HepG2 (cell line): ENCODE measurements around the gene SNN. TPM values are rescaled to one million over a fixed set of nuclear protein-coding genes. Genes with fewer than 3 reads are reported as not detected.

ENCODE experiments used
- ARID2 ChIP-seq: sonication (generic); formaldehyde crosslinking; IDR thresholded peaks from 2 replicates; pipeline ENCODE4 v1.8.1; 2022; ENCODE audit warnings: mild to moderate bottlenecking, missing genetic modification reagents, borderline replicate concordance
- EEA1 ChIP-seq: sonication (generic); formaldehyde crosslinking; IDR thresholded peaks from 2 replicates; pipeline ENCODE4 v1.5.1; 2020; ENCODE audit warnings: mild to moderate bottlenecking, missing genetic modification reagents, borderline replicate concordance
- HMGA1 ChIP-seq: sonication (generic); formaldehyde crosslinking; conservative IDR thresholded peaks from 2 replicates; pipeline ENCODE4 v1.4.0; 2020; ENCODE audit warnings: missing genetic modification reagents
- HOXA7 ChIP-seq: sonication (generic); formaldehyde crosslinking; IDR thresholded peaks from 2 replicates; pipeline ENCODE4 v1.8.1; 2022; ENCODE audit warnings: mild to moderate bottlenecking, missing genetic modification reagents, moderate library complexity
- KDM3A ChIP-seq: IDR thresholded peaks from 2 replicates; pipeline ENCODE4 v1.6.1; 2018; ENCODE audit warnings: low read depth, missing compliant biosample characterization
- KLF13 ChIP-seq: sonication (generic); formaldehyde crosslinking; IDR thresholded peaks from 2 replicates; pipeline ENCODE4 v1.4.0; 2020; ENCODE audit warnings: mild to moderate bottlenecking, missing genetic modification reagents
- MTF1 ChIP-seq: sonication (generic); formaldehyde crosslinking; IDR thresholded peaks from 2 replicates; pipeline ENCODE4 v1.5.0; 2020; ENCODE audit warnings: missing genetic modification reagents
- POLR2G ChIP-seq: fragments of 200-400 bp; formaldehyde crosslinking; IDR thresholded peaks from 2 replicates; pipeline ENCODE4 v1.6.1; 2018; ENCODE audit warnings: mild to moderate bottlenecking, low read depth, low read length, moderate library complexity
- RFX5 ChIP-seq: IDR thresholded peaks from 2 replicates; pipeline ENCODE4 v1.6.1; 2011; ENCODE audit warnings: low read depth, low read length, improper control_type of control experiment
- RNF2 ChIP-seq: fragments of 450-650 bp; conservative IDR thresholded peaks from 2 replicates; pipeline ENCODE4 v1.6.1; 2016; ENCODE audit warnings: low read depth
- SCMH1 ChIP-seq: sonication (generic); formaldehyde crosslinking; IDR thresholded peaks from 2 replicates; pipeline ENCODE4 v1.9.0; 2021; ENCODE audit warnings: missing genetic modification reagents, mild to moderate bottlenecking, borderline replicate concordance
- SMYD3 ChIP-seq: sonication (generic); formaldehyde crosslinking; IDR thresholded peaks from 2 replicates; pipeline ENCODE4 v1.8.1; 2023; ENCODE audit warnings: mild to moderate bottlenecking, missing genetic modification reagents
- TBP ChIP-seq: sonication (generic); formaldehyde crosslinking; IDR thresholded peaks from 2 replicates; pipeline ENCODE4 v1.5.0; 2020; ENCODE audit warnings: missing genetic modification reagents
- TBX2 ChIP-seq: sonication (generic); formaldehyde crosslinking; IDR thresholded peaks from 2 replicates; pipeline ENCODE4 v1.5.0; 2020; ENCODE audit warnings: missing genetic modification reagents, mild to moderate bottlenecking, borderline replicate concordance
- ZFP37 ChIP-seq: sonication (generic); formaldehyde crosslinking; IDR thresholded peaks from 2 replicates; pipeline ENCODE4 v1.4.0; 2020; ENCODE audit warnings: missing genetic modification reagents, borderline replicate concordance
- ZNF296 ChIP-seq: sonication (generic); formaldehyde crosslinking; conservative IDR thresholded peaks from 2 replicates; pipeline ENCODE4 v1.5.0; 2020; ENCODE audit warnings: mild to moderate bottlenecking, missing genetic modification reagents
- ZNF468 ChIP-seq: sonication (generic); formaldehyde crosslinking; IDR thresholded peaks from 2 replicates; pipeline ENCODE4 v1.8.0; 2022; ENCODE audit warnings: mild to moderate bottlenecking, moderate library complexity, missing genetic modification reagents
- polyA plus RNA-seq, 8 experiments: library from polyadenylated mRNA; depleted of rRNA in 3 of 8; stranded (reverse) in 7 of 8; unstranded in 1 of 8; fragments of >200 nt; fragmentation: Illumina TruSeq in 4 of 8; extraction: Trizol in 4 of 8; gene quantifications; 2 replicates each; pipeline versions ENCODE4 v1.2.1 to v1.2.3, GENCODE V29; 2011 to 2016; ENCODE audit warnings: low read depth in 4 of 8, missing spikeins in 1 of 8, mixed read lengths in 1 of 8; ENCODE audit not compliant: insufficient read depth in 1 of 8
- total RNA-seq, 5 experiments: library from RNA; depleted of rRNA; stranded (reverse); fragments of >200 nt; fragmentation: Illumina TruSeq; extraction: Trizol; gene quantifications; 2 replicates each; pipeline ENCODE4 v1.2.3, GENCODE V29; 2016; ENCODE audit warnings: low read depth in 1 of 5
- TF ChIP-seq, protein P1 (sequence below): sonication (generic); formaldehyde crosslinking; IDR thresholded peaks from 2 replicates; pipeline ENCODE4 v1.5.1; 2020; ENCODE audit warnings: mild to moderate bottlenecking, missing genetic modification reagents, borderline replicate concordance
- TF ChIP-seq, protein P2 (sequence below): sonication (generic); formaldehyde crosslinking; IDR thresholded peaks from 2 replicates; pipeline ENCODE4 v1.5.0; 2020; ENCODE audit warnings: mild to moderate bottlenecking, missing genetic modification reagents
- TF ChIP-seq, protein P3 (sequence below): sonication (generic); formaldehyde crosslinking; IDR thresholded peaks from 2 replicates; pipeline ENCODE4 v1.8.1; 2023; ENCODE audit warnings: mild to moderate bottlenecking, missing genetic modification reagents
- TF ChIP-seq, protein P4 (sequence below): sonication (generic); formaldehyde crosslinking; IDR thresholded peaks from 2 replicates; pipeline ENCODE4 v1.4.0; 2020; ENCODE audit warnings: low read depth, mild to moderate bottlenecking, missing genetic modification reagents
- TF ChIP-seq, protein P5 (sequence below): IDR thresholded peaks from 2 replicates; pipeline ENCODE4 v1.6.1; 2016; ENCODE audit warnings: low read depth, control low read depth
- TF ChIP-seq, protein P6 (sequence below): sonication (generic); formaldehyde crosslinking; IDR thresholded peaks from 2 replicates; pipeline ENCODE4 v1.8.0; 2022; ENCODE audit warnings: missing genetic modification reagents, mild to moderate bottlenecking, borderline replicate concordance

SNN gene
- total and polyA plus RNA-seq, 2 of the 13 experiments (the other 11 are each of a cell fraction or from before 2014, with no cell fraction given) = 5.2 to 8.4 TPM

DNA sequence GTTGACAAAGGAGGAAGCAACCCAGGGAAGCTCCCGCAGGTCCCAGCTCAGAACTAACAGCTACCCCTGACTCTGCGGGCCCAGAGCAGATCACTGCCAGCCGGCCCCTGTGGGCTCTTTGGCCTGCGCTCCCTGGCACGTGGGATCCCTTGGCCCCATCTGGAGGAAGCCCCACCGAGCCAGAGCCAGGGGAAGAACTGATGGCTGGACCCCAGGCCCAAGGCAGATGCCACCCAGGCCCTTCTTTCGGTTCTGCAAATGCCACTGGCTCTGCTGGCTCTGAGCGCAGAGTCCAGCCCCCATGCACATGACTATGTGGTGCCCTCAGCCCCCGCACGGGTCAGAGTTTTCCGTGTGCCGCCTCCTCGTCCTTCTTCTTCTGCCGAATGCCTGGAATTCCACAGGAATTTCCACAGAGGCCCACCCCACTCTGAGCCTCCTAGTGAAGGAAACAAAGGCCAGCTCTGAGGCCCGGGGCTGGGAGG, 35.8 kb upstream of the SNN start (continued):
- TF ChIP-seq ZFP37 (CRISPR knock-in tag) (no peak), POLR2G (no peak), MTF1 (CRISPR knock-in tag) (no peak), SMYD3 (CRISPR knock-in tag) (no peak), EEA1 (CRISPR knock-in tag) (no peak), HOXA7 (CRISPR knock-in tag) (no peak), ARID2 (CRISPR knock-in tag) (no peak), RNF2 (no peak), TBP (CRISPR knock-in tag) (no peak), KDM3A (CRISPR knock-in tag) (no peak), ZNF296 (no peak), SCMH1 (CRISPR knock-in tag) (no peak), KLF13 (CRISPR knock-in tag) (no peak), TBX2 (peak; percentile 72; the same call in 1 of the 2 replicates), HMGA1 (CRISPR knock-in tag) (no peak), RFX5 (no peak), ZNF468 (no peak)
- TF ChIP-seq, protein P1, sequence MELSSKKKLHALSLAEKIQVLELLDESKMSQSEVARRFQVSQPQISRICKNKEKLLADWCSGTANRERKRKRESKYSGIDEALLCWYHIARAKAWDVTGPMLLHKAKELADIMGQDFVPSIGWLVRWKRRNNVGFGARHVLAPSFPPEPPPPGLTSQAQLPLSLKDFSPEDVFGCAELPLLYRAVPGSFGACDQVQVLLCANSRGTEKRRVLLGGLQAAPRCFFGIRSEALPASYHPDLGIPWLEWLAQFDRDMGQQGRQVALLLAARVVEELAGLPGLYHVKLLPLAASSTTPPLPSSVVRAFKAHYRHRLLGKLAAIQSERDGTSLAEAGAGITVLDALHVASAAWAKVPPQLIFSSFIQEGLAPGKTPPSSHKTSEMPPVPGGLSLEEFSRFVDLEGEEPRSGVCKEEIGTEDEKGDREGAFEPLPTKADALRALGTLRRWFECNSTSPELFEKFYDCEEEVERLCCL = no peak
- TF ChIP-seq, protein P2, sequence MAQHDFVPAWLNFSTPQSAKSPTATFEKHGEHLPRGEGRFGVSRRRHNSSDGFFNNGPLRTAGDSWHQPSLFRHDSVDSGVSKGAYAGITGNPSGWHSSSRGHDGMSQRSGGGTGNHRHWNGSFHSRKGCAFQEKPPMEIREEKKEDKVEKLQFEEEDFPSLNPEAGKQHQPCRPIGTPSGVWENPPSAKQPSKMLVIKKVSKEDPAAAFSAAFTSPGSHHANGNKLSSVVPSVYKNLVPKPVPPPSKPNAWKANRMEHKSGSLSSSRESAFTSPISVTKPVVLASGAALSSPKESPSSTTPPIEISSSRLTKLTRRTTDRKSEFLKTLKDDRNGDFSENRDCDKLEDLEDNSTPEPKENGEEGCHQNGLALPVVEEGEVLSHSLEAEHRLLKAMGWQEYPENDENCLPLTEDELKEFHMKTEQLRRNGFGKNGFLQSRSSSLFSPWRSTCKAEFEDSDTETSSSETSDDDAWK (CRISPR knock-in tag) = no peak
- TF ChIP-seq, protein P3, sequence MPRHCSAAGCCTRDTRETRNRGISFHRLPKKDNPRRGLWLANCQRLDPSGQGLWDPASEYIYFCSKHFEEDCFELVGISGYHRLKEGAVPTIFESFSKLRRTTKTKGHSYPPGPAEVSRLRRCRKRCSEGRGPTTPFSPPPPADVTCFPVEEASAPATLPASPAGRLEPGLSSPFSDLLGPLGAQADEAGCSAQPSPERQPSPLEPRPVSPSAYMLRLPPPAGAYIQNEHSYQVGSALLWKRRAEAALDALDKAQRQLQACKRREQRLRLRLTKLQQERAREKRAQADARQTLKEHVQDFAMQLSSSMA (CRISPR knock-in tag) = no peak; the same call in 1 of the 2 replicates
- TF ChIP-seq, protein P4, sequence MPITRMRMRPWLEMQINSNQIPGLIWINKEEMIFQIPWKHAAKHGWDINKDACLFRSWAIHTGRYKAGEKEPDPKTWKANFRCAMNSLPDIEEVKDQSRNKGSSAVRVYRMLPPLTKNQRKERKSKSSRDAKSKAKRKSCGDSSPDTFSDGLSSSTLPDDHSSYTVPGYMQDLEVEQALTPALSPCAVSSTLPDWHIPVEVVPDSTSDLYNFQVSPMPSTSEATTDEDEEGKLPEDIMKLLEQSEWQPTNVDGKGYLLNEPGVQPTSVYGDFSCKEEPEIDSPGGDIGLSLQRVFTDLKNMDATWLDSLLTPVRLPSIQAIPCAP (CRISPR knock-in tag) = no peak
- TF ChIP-seq, protein P5, sequence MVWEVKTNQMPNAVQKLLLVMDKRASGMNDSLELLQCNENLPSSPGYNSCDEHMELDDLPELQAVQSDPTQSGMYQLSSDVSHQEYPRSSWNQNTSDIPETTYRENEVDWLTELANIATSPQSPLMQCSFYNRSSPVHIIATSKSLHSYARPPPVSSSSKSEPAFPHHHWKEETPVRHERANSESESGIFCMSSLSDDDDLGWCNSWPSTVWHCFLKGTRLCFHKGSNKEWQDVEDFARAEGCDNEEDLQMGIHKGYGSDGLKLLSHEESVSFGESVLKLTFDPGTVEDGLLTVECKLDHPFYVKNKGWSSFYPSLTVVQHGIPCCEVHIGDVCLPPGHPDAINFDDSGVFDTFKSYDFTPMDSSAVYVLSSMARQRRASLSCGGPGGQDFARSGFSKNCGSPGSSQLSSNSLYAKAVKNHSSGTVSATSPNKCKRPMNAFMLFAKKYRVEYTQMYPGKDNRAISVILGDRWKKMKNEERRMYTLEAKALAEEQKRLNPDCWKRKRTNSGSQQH = no peak
- TF ChIP-seq, protein P6, sequence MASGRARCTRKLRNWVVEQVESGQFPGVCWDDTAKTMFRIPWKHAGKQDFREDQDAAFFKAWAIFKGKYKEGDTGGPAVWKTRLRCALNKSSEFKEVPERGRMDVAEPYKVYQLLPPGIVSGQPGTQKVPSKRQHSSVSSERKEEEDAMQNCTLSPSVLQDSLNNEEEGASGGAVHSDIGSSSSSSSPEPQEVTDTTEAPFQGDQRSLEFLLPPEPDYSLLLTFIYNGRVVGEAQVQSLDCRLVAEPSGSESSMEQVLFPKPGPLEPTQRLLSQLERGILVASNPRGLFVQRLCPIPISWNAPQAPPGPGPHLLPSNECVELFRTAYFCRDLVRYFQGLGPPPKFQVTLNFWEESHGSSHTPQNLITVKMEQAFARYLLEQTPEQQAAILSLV (CRISPR knock-in tag) = no peak
